K562 (cell line): Measurements from ENCODE around the gene CHAC1. TPM values are rescaled to one million over a fixed set of nuclear protein-coding genes. Genes with fewer than 3 reads are reported as not detected.
A peak's percentile ranks its signal among the peaks of the same experiment; 100 is the strongest.

ENCODE experiments used
- BCLAF1 ChIP-seq, 2 experiments: fragments of 450-650 bp in 1 of 2; IDR thresholded peaks; 2 replicates each; pipeline ENCODE4 v1.6.1; 2011 to 2017; ENCODE audit warnings: low read depth in 2 of 2, antibody characterized with exemption in 1 of 2, borderline replicate concordance in 1 of 2, low read length in 1 of 2, mild to moderate bottlenecking in 1 of 2, mixed read lengths in 1 of 2; ENCODE audit not compliant: control insufficient read depth in 1 of 2
- GATA2 ChIP-seq: sonication (generic); formaldehyde crosslinking; IDR thresholded peaks from 2 replicates; pipeline ENCODE4 v1.4.0; 2020; ENCODE audit warnings: mild to moderate bottlenecking, missing genetic modification reagents
- JUNB ChIP-seq: fragments of 450-650 bp; formaldehyde crosslinking; conservative IDR thresholded peaks from 2 replicates; pipeline ENCODE4 v1.4.0; 2020; ENCODE audit warnings: mild to moderate bottlenecking
- KDM5B ChIP-seq: fragments of 200-600 bp; sonication (generic); IDR thresholded peaks from 2 replicates; pipeline ENCODE4 v1.6.1; 2012; ENCODE audit warnings: low read depth, mild to moderate bottlenecking, moderate library complexity, low read length, control low read depth, inconsistent platforms; ENCODE audit not compliant: insufficient replicate concordance
- MCM3 ChIP-seq: fragments of 450-650 bp; IDR thresholded peaks from 2 replicates; pipeline ENCODE4 v1.6.1; 2016
- PHB2 ChIP-seq: fragments of 450-650 bp; IDR thresholded peaks from 2 replicates; pipeline ENCODE4 v1.6.1; 2017; ENCODE audit warnings: low read depth
- SIRT6 ChIP-seq: IDR thresholded peaks from one replicate; pipeline ENCODE4 v1.6.1; 2012; ENCODE audit warnings: low read depth, mild to moderate bottlenecking, control low read depth, inconsistent platforms, low read length, moderate library complexity
- YY1 ChIP-seq, 3 experiments: IDR thresholded peaks; 2 replicates each; pipeline ENCODE4 v1.6.1; 2011; ENCODE audit warnings: low read length in 2 of 3, mild to moderate bottlenecking in 2 of 3, moderate library complexity in 2 of 3, borderline replicate concordance in 1 of 3, control low read depth in 1 of 3, low read depth in 1 of 3; ENCODE audit not compliant: insufficient read depth in 3 of 3, insufficient replicate concordance in 2 of 3, control insufficient read depth in 1 of 3, insufficient read length in 1 of 3; ENCODE audit errors: extremely low read depth in 1 of 3
- ZBTB43 ChIP-seq: sonication (generic); formaldehyde crosslinking; IDR thresholded peaks from 2 replicates; pipeline ENCODE4 v1.8.0; 2023; ENCODE audit warnings: mild to moderate bottlenecking, missing genetic modification reagents
- ZBTB9 ChIP-seq: fragments of 450-650 bp; formaldehyde crosslinking; IDR thresholded peaks from 2 replicates; pipeline ENCODE4 v1.4.0; 2020; ENCODE audit warnings: mild to moderate bottlenecking, moderate library complexity
- ZNF12 ChIP-seq: sonication (generic); formaldehyde crosslinking; IDR thresholded peaks from 2 replicates; pipeline ENCODE4 v1.4.0; 2020; ENCODE audit warnings: mild to moderate bottlenecking, missing genetic modification reagents
- ZNF3 ChIP-seq: fragments of 250-450 bp; sonication (Bioruptor Pico); IDR thresholded peaks from 2 replicates; pipeline ENCODE4 v1.5.0; 2021; ENCODE audit warnings: mild to moderate bottlenecking, moderate library complexity
- ZNF354B ChIP-seq: fragments of 250-450 bp; sonication (Bioruptor Pico); IDR thresholded peaks from 2 replicates; pipeline ENCODE4 v1.4.0; 2020
- ZNF507 ChIP-seq: conservative IDR thresholded peaks from 2 replicates; pipeline ENCODE4 v1.6.1; 2017; ENCODE audit warnings: missing genetic modification characterization, missing compliant biosample characterization
- polyA plus RNA-seq, 8 experiments: library from polyadenylated mRNA; depleted of rRNA in 4 of 8; stranded (reverse) in 5 of 8; unstranded in 3 of 8; fragments of >200 nt; fragmentation: Nextera tagmentation in 2 of 8; fragmentation: Illumina TruSeq in 1 of 8; extraction: Ambion mirVana in 2 of 8; extraction: Trizol in 1 of 8; gene quantifications; 2 replicates each; pipeline versions ENCODE4 v1.2.1 to v1.2.3, GENCODE V29; 2011 to 2014; ENCODE audit warnings: inconsistent platforms in 1 of 8, missing spikeins in 1 of 8
- total RNA-seq, 7 experiments: library from RNA; depleted of rRNA in 6 of 7; stranded (reverse); fragments of >200 nt in 6 of 7; fragmentation: Illumina TruSeq in 2 of 7; extraction: Trizol in 2 of 7; gene quantifications; 2 replicates each; pipeline versions ENCODE4 v1.2.1 to v1.2.3, GENCODE V29; 2011 to 2021; ENCODE audit warnings: low replicate concordance in 1 of 7
- TF ChIP-seq, protein P1 (sequence below), 2 experiments: IDR thresholded peaks; 2 replicates each; pipeline ENCODE4 v1.6.1; 2012; ENCODE audit warnings: improper control_type of control experiment in 2 of 2, low read depth in 2 of 2, low read length in 2 of 2, borderline replicate concordance in 1 of 2
- TF ChIP-seq, protein P2 (sequence below): fragments of 450-650 bp; formaldehyde crosslinking; conservative IDR thresholded peaks from 2 replicates; pipeline ENCODE4 v1.4.0; 2022; ENCODE audit warnings: mild to moderate bottlenecking, missing genetic modification characterization
- TF ChIP-seq, protein P3 (sequence below): sonication (generic); formaldehyde crosslinking; IDR thresholded peaks from 2 replicates; pipeline ENCODE4 v1.8.0; 2022; ENCODE audit warnings: missing genetic modification reagents, mild to moderate bottlenecking, borderline replicate concordance

Gene CHAC1
- total and polyA plus RNA-seq, 9 of the 15 experiments (the other 6 are each of a cell fraction or from before 2014, with no cell fraction given) = 0.47 to 39.0 (median 7.5) TPM

DNA sequence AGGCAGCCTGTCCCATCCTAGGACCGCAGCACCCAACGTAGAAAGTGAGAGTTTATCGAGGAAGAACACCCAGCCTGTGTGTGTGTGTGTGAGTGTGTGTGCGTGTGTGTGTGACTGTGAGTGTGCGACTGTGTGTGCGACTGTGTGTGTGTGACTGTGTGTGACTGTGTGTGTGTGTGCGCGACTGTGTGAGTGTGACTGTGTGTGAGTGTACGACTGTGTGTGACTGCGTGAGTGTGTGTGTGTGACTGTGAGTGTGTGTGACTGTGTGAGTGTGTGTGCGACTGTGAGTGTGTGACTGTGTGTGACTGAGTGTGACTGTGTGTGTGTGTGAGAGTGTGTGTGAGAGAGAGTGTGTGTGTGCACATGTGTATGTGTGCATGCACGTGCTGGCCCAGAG lies 39.3 kb upstream of the CHAC1 start (continued):
- TF ChIP-seq BCLAF1 (IDR thresholded peaks at IDR 0.05; ENCODE audit: borderline replicate concordance in 1 of 2, control insufficient read depth in 1 of 2, low read depth in 2 of 2, low read length in 1 of 2) (no peak), ZBTB43 (CRISPR knock-in tag) (peak; percentile 92), JUNB (no peak), ZNF12 (CRISPR knock-in tag) (no peak), PHB2 (no peak), YY1 (IDR thresholded peaks at IDR 0.05; ENCODE audit: borderline replicate concordance in 1 of 3, control insufficient read depth in 1 of 3, extremely low read depth in 1 of 3, insufficient read depth in 3 of 3, insufficient read length in 1 of 3, insufficient replicate concordance in 2 of 3, low read depth in 1 of 3, low read length in 2 of 3) (no peak), KDM5B (no peak), ZNF354B (no peak), MCM3 (peak; percentile 37; the same call in 1 of the 2 replicates), SIRT6 (no peak), ZNF3 (CRISPR knock-in tag) (no peak), ZNF507 (tag) (no peak), ZBTB9 (no peak), GATA2 (no peak)
- TF ChIP-seq, protein P1, sequence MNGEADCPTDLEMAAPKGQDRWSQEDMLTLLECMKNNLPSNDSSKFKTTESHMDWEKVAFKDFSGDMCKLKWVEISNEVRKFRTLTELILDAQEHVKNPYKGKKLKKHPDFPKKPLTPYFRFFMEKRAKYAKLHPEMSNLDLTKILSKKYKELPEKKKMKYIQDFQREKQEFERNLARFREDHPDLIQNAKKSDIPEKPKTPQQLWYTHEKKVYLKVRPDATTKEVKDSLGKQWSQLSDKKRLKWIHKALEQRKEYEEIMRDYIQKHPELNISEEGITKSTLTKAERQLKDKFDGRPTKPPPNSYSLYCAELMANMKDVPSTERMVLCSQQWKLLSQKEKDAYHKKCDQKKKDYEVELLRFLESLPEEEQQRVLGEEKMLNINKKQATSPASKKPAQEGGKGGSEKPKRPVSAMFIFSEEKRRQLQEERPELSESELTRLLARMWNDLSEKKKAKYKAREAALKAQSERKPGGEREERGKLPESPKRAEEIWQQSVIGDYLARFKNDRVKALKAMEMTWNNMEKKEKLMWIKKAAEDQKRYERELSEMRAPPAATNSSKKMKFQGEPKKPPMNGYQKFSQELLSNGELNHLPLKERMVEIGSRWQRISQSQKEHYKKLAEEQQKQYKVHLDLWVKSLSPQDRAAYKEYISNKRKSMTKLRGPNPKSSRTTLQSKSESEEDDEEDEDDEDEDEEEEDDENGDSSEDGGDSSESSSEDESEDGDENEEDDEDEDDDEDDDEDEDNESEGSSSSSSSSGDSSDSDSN (IDR thresholded peaks at IDR 0.05; ENCODE audit: borderline replicate concordance in 1 of 2, low read depth in 2 of 2, low read length in 2 of 2) = no peak
- TF ChIP-seq, protein P2, sequence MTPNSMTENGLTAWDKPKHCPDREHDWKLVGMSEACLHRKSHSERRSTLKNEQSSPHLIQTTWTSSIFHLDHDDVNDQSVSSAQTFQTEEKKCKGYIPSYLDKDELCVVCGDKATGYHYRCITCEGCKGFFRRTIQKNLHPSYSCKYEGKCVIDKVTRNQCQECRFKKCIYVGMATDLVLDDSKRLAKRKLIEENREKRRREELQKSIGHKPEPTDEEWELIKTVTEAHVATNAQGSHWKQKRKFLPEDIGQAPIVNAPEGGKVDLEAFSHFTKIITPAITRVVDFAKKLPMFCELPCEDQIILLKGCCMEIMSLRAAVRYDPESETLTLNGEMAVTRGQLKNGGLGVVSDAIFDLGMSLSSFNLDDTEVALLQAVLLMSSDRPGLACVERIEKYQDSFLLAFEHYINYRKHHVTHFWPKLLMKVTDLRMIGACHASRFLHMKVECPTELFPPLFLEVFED (CRISPR knock-in tag) = no peak
- TF ChIP-seq, protein P3, sequence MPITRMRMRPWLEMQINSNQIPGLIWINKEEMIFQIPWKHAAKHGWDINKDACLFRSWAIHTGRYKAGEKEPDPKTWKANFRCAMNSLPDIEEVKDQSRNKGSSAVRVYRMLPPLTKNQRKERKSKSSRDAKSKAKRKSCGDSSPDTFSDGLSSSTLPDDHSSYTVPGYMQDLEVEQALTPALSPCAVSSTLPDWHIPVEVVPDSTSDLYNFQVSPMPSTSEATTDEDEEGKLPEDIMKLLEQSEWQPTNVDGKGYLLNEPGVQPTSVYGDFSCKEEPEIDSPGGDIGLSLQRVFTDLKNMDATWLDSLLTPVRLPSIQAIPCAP = no peak
